B cell (primary cell): ENCODE results near the gene KCNJ5. TPM values are rescaled to one million over a fixed set of nuclear protein-coding genes. Genes with fewer than 3 reads are reported as not detected.

Experiments
- ATAC-seq: fragments of 200-7000 bp; cut with Tn5 transposase; one replicate; pipeline ENCODE4 v1.10.0; 2021; ENCODE audit warnings: low read depth, mild to moderate bottlenecking, moderate number of reproducible peaks, moderate library complexity
- CTCF ChIA-PET: fragments of 350-600 bp; sonication (Branson Sonifier 250); formaldehyde crosslinking; loops from one replicate; lab custom pipeline; 2021; ENCODE audit warnings: antibody characterized with exemption, inconsistent platforms; lab: Charles Lee
- POLR2A ChIA-PET: fragments of 350-600 bp; sonication (Branson Sonifier 250); formaldehyde crosslinking; loops from one replicate; lab custom pipeline; 2021; ENCODE audit warnings: antibody characterized with exemption; lab: Charles Lee
- DNase-seq: peaks from one replicate; pipeline ENCODE4 v3.0.0; 2013
- H2AFZ ChIP-seq: 2 replicates; pipeline ENCODE4 v1.6.1; 2012; ENCODE audit warnings: mild to moderate bottlenecking, low read depth, low read length; ENCODE audit not compliant: insufficient read depth, poor library complexity, severe bottlenecking
- H3K27ac ChIP-seq, 2 donors: 1 replicate in 1 of 2; 2 replicates in 1 of 2; pipeline ENCODE4 v1.5.1; 2012 to 2013; ENCODE audit warnings: low read length in 2 of 2, mild to moderate bottlenecking in 2 of 2, moderate library complexity in 1 of 2
- H3K27me3 ChIP-seq, 4 experiments: fragments of 200-600 bp in 1 of 4; sonication (generic) in 1 of 4; replicated peaks in 1 of 4; 1 replicate in 2 of 4; 2 replicates in 2 of 4; pipeline versions ENCODE4 v1.6.1 to v1.7.0; 2013 to 2016; ENCODE audit warnings: low read length in 3 of 4, mild to moderate bottlenecking in 2 of 4, mixed read lengths in 1 of 4, moderate library complexity in 1 of 4; ENCODE audit not compliant: insufficient read depth in 4 of 4, control insufficient read depth in 3 of 4; ENCODE audit errors: control extremely low read depth in 1 of 4
- H3K36me3 ChIP-seq, 2 experiments: replicated peaks in 1 of 2; 1 replicate in 1 of 2; 2 replicates in 1 of 2; pipeline versions ENCODE4 v1.6.1 to v1.7.1; 2013; ENCODE audit warnings: low read length in 1 of 2; ENCODE audit not compliant: insufficient read depth in 2 of 2, control insufficient read depth in 1 of 2; ENCODE audit errors: control extremely low read depth in 1 of 2, extremely low read depth in 1 of 2
- H3K4me1 ChIP-seq, 2 donors: fragments of 200-600 bp in 1 of 2; sonication (generic) in 1 of 2; 1 replicate in 1 of 2; 2 replicates in 1 of 2; pipeline versions ENCODE4 v1.5.1 to v1.6.1; 2013 to 2017; ENCODE audit warnings: low read length in 2 of 2; ENCODE audit not compliant: control insufficient read depth in 2 of 2, insufficient read depth in 2 of 2
- H3K4me2 ChIP-seq: replicated peaks from 2 replicates; pipeline ENCODE3; 2012; ENCODE audit warnings: mild to moderate bottlenecking, low read depth, low read length; ENCODE audit not compliant: poor library complexity, severe bottlenecking
- H3K4me3 ChIP-seq, 5 experiments: fragments of 200-600 bp in 1 of 5; sonication (generic) in 1 of 5; 1 replicate in 3 of 5; 2 replicates in 2 of 5; pipeline versions ENCODE4 v1.5.1 to v1.7.0; 2011 to 2016; ENCODE audit warnings: low read length in 4 of 5, mild to moderate bottlenecking in 4 of 5, low read depth in 2 of 5, control low read depth in 1 of 5, moderate library complexity in 1 of 5; ENCODE audit not compliant: insufficient read depth in 1 of 5; ENCODE audit errors: control extremely low read depth in 1 of 5, extremely low read depth in 1 of 5
- H3K79me2 ChIP-seq: fragments of 200-600 bp; sonication (generic); one replicate; pipeline ENCODE4 v1.6.0; 2016; ENCODE audit warnings: low read length; ENCODE audit not compliant: control insufficient read depth, insufficient read depth
- H3K9ac ChIP-seq: fragments of 200-600 bp; sonication (generic); 2 replicates; pipeline ENCODE4 v1.6.1; 2017; ENCODE audit warnings: mild to moderate bottlenecking, low read length, moderate library complexity
- H3K9me3 ChIP-seq, 3 donors: one replicate each; pipeline versions ENCODE4 v1.6.1 to v1.7.1; 2013; ENCODE audit warnings: low read length in 2 of 3; ENCODE audit not compliant: control insufficient read depth in 2 of 3, insufficient read depth in 1 of 3; ENCODE audit errors: control extremely low read depth in 1 of 3
- H4K20me1 ChIP-seq: 2 replicates; pipeline ENCODE4 v1.6.0; 2012; ENCODE audit warnings: mild to moderate bottlenecking, low read length; ENCODE audit not compliant: insufficient read depth, control insufficient read depth, poor library complexity, severe bottlenecking
- H3K27ac Mint-ChIP-seq: one replicate; pipeline ENCODE4 v1.8.0; 2021; ENCODE audit warnings: mixed read lengths
- H3K27me3 Mint-ChIP-seq: one replicate; pipeline ENCODE4 v1.8.0; 2021; ENCODE audit warnings: mixed read lengths
- H3K4me1 Mint-ChIP-seq: one replicate; pipeline ENCODE4 v1.8.0; 2021; ENCODE audit warnings: mixed read lengths
- H3K4me3 Mint-ChIP-seq: one replicate; pipeline ENCODE4 v1.8.0; 2021; ENCODE audit warnings: mixed read lengths
- H3K9me3 Mint-ChIP-seq: one replicate; pipeline ENCODE4 v1.8.0; 2022; ENCODE audit warnings: mixed read lengths; ENCODE audit not compliant: insufficient read depth
- CTCF ChIP-seq: fragments of 200-600 bp; IDR thresholded peaks from one replicate; pipeline ENCODE4 v1.8.0; 2022; ENCODE audit warnings: antibody characterized with exemption, mild to moderate bottlenecking
- EZH2 ChIP-seq: IDR thresholded peaks from 2 replicates; pipeline ENCODE4 v1.6.1; 2012; ENCODE audit warnings: borderline replicate concordance, low read depth, mild to moderate bottlenecking, moderate library complexity, low read length; ENCODE audit not compliant: insufficient read depth, poor library complexity, severe bottlenecking
- WGBS: methylation state at CpG from one replicate; pipeline ENCODE4 v1.1.5; 2013; ENCODE audit warnings: missing lambda C conversion rate; ENCODE audit not compliant: insufficient coverage; 5-methylcytosine and 5-hydroxymethylcytosine counted together
- intact Hi-C: fragments of 100-400 bp; cut with micrococcal nuclease; formaldehyde crosslinking; loops from one replicate; pipeline ENCODE4 v1.10.0; 2022
- polyA plus RNA-seq: library from polyadenylated mRNA; depleted of rRNA; stranded (reverse); fragments of >200 nt; gene quantifications from 2 replicates; pipeline ENCODE4 v1.2.3, GENCODE V29; 2012
- total RNA-seq, 2 donors: library from RNA; stranded (reverse); fragments of 120-200 nt in 1 of 2; gene quantifications; 1 replicate in 1 of 2; 2 replicates in 1 of 2; pipeline versions ENCODE4 v1.2.3 to v1.2.4, GENCODE V29; 2013 to 2022

The KCNJ5 gene
- total and polyA plus RNA-seq, 2 donors (not counting 1 experiment from before 2014, with no cell fraction given) = 0.01 TPM; not detected in 1

- CTCF ChIA-PET = interaction anchor here (0.9 to 1.5 kb wide), 2 partner anchors 23 to 61 kb away, joined by 3 to 4 read pairs; no protein-coding TSS in a partner anchor
- TF ChIP-seq EZH2 = no peak
- TF ChIP-seq CTCF = no peak
- ATAC-seq (no peak), DNase-seq (no peak)
- Histone ChIP-seq H2AFZ (no peak overlapping the region), H3K79me2 (no peaks in the 10 kb centered on the region), H3K4me1 (peaks cover under 1 to 2% of the 10 kb centered on the region in 2 donors), H3K36me3 (no peaks in the 10 kb centered on the region), H3K27me3 (peaks cover 0 to 24% (median 0%) of the 10 kb centered on the region in 4 experiments), H3K9ac (no peak overlapping the region), H3K4me3 (no peak overlapping the region), H3K4me2 (no peak overlapping the region), H4K20me1 (no peaks in the 10 kb centered on the region), H3K27ac (no peak overlapping the region), H3K9me3 (peaks cover 0 to 16% (median 0%) of the 10 kb centered on the region in 3 donors)
- peaks cover 24% of the 10 kb centered on the region for H3K27me3 Mint-ChIP-seq
- H3K4me1 Mint-ChIP-seq = peaks cover 7% of the 10 kb centered on the region
- WGBS = 86% methylated on average over 7 of the region's 7 CpGs
- no peak overlapping the region for H3K27ac Mint-ChIP-seq
- intact Hi-C loops = no loop called here
- POLR2A ChIA-PET = no interaction called here
- H3K4me3 Mint-ChIP-seq = no peak overlapping the region
- H3K9me3 Mint-ChIP-seq = no peaks in the 10 kb centered on the region
Observed at GRCh38 chr11:128933481-128934178, 42.5 kb downstream of the KCNJ5 start.

- DNase-seq (no peak), ATAC-seq (no peak)
- H4K20me1 ChIP-seq = no peaks in the 10 kb centered on the region
- H2AFZ ChIP-seq = no peak overlapping the region
- no peak overlapping the region for H3K4me2 ChIP-seq
- no peaks in the 10 kb centered on the region for H3K79me2 ChIP-seq
- Mint-ChIP-seq H3K4me1 (peaks cover 3% of the 10 kb centered on the region), H3K9me3 (no peaks in the 10 kb centered on the region), H3K27me3 (peaks cover 29% of the 10 kb centered on the region), H3K27ac (no peak overlapping the region), H3K4me3 (no peak overlapping the region)
- ChIA-PET CTCF (interaction anchor here (0.9 to 1.5 kb wide), 2 partner anchors 22 to 62 kb away, joined by 3 to 4 read pairs; no protein-coding TSS in a partner anchor), POLR2A (no interaction called here)
- no peaks in the 10 kb centered on the region for H3K4me1 ChIP-seq
- no peak overlapping the region for H3K27ac ChIP-seq
- H3K9me3 ChIP-seq = peaks cover 0 to 16% (median 0%) of the 10 kb centered on the region in 3 donors
- TF ChIP-seq EZH2 (no peak), CTCF (no peak)
- H3K4me3 ChIP-seq = no peak overlapping the region
- H3K36me3 ChIP-seq = no peaks in the 10 kb centered on the region
- intact Hi-C loops = no loop called here
- H3K9ac ChIP-seq = no peak overlapping the region
- 90% methylated on average over 7 of the region's 7 CpGs for WGBS
- H3K27me3 ChIP-seq = peaks cover 0 to 27% (median 0%) of the 10 kb centered on the region in 4 experiments
Observed at GRCh38 chr11:128934351-128934750, 43.2 kb downstream of the KCNJ5 start.
